Stimulated activated effector memory CD8-positive, alpha-beta T cell treated with anti-CD3 and anti-CD28 coated beads, Interleukin-12 subunit alpha, Interleukin-12 subunit beta, amount 100 ng/mL, for 72 hours (primary cell): ENCODE data around the gene MICALL2.

Experiments used
- ATAC-seq: fragments of 150-1000 bp; cut with Tn5 transposase; 2 replicates; pipeline ENCODE4 v1.10.0; 2021
- DNase-seq, 2 donors: peaks; one replicate each; pipeline ENCODE4 v3.0.0; 2021 to 2022; ENCODE audit warnings: low spot score in 2 of 2
- H3K27ac Mint-ChIP-seq: one replicate; pipeline ENCODE4 v1.8.0; 2022; ENCODE audit warnings: mild to moderate bottlenecking, mixed read lengths
- H3K36me3 Mint-ChIP-seq: one replicate; pipeline ENCODE4 v1.8.0; 2022; ENCODE audit warnings: mild to moderate bottlenecking, mixed read lengths
- H3K4me1 Mint-ChIP-seq: one replicate; pipeline ENCODE4 v1.8.0; 2022; ENCODE audit warnings: mixed read lengths
- H3K4me3 Mint-ChIP-seq: one replicate; pipeline ENCODE4 v1.8.0; 2022; ENCODE audit warnings: mild to moderate bottlenecking, mixed read lengths
- H3K9me3 Mint-ChIP-seq: one replicate; pipeline ENCODE4 v1.8.0; 2022; ENCODE audit warnings: mixed read lengths

Gene MICALL2

DNA sequence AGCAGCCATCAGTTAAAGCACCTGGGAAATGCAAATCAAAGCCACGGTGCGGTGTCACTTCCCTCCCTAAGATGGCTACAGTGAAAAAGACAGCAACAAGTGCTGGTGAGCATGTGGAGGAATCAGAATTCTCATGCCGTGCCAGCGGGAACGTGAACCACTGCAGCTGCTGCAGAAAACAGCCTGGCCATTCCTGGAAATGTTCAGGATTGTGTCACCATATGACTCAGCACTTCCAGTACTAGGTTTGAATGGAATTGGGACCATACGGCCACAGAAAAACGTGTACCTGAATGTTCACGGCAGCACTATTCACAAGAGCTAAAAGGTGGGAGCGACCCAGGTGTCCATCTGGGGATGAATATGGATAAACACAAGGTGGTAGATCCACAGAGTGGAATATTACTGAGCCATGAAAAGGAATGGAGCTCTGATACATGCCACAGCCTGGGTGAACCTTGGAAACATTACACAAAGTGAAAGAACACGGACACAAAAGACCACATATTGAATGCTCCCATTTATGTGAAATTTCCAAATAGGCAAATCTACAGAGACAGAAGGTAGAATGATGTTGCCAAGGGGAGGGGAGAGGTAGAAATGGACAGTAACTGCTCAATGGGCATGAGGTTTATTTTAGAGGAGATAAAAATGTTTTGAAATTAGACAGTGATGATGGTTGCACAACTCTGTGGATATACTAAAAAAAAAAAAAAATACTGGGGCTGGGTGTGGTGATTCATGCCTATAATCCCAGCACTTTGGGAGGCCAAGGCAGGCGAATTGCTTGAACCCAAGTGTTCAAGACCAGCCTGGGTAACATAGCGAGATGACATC is 61.6 kb downstream of the MICALL2 start:
- no peaks in the 10 kb centered on the region for H3K9me3 Mint-ChIP-seq
- no peaks in the 10 kb centered on the region for H3K4me1 Mint-ChIP-seq
- H3K27ac Mint-ChIP-seq, result no peak overlapping the region
- H3K4me3 Mint-ChIP-seq, result no peak overlapping the region
- no peaks in the 10 kb centered on the region for H3K36me3 Mint-ChIP-seq
- no peak for DNase-seq
- no peak for ATAC-seq

DNA sequence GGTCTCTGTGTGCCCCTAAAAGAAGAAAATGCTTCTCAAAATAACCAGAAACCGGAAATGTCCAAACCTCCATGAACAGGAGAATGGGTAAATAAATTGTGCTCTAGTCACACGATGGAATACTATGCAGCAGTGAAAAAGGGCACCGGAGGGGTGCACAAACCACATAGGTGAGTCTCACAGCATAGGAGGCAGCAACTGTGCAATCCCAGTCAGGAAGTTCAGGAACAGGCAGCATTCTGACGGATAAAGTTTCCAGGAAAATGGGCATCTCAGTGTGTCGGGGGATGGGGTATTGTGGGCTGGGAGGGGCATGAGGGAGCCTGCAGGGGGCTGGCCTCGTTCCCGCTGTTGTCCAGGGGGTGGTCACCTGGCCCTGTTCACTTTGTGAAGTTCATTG is 63.1 kb downstream of the MICALL2 start:
- Mint-ChIP-seq H3K36me3 (no peaks in the 10 kb centered on the region), H3K9me3 (no peaks in the 10 kb centered on the region)

DNA sequence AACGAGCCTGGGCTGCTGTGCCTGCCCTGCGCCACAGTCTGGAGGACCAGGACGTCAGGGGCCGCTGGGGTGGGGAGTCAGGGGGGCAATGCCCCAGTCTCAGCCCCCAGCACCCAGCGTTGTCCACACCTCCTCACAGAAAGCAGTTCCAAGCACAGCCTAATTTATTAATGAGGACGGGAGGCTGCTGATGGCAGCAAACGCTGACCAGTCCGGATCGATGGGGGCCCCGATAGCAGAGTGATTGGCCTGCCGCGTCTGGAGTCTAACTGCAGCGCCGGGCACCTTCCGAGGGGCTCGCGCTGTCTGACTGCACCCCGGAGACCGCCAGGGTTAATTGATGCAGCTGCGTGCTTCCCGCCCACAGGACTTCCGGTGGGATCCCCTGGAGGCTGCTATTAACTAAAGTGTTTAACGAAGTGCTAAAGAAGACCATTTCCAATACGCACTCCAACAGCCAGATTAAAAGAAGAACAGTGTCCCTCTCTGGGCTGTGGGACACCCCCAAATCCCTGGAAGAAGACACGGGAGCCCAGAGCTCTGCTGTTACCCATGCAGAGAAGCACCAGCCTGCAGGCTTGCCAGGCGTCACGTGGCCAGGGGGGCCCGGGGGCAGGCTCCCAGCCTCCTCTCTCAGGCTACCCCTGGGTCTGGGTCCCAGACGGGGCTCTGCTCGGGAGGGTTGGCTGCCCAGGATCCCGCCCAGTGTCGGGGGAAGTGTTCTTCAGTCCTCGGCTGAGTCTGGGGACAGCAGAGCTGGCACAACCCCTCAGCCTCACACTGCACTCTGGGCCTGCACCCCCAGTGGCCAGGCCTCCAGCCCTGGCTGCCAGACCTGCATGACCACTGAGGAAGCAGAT is 63.8 kb downstream of the MICALL2 start:
- no peaks in the 10 kb centered on the region for H3K4me1 Mint-ChIP-seq
- ATAC-seq (no peak), DNase-seq (no peak)
- no peak overlapping the region for H3K4me3 Mint-ChIP-seq
- no peaks in the 10 kb centered on the region for H3K9me3 Mint-ChIP-seq
- H3K36me3 Mint-ChIP-seq, result no peaks in the 10 kb centered on the region
- H3K27ac Mint-ChIP-seq, result no peak overlapping the region

More for the DNA sequence above, 63.1 kb downstream of the MICALL2 start:
- no peaks in the 10 kb centered on the region for H3K4me1 Mint-ChIP-seq
- no peak for DNase-seq
- no peak overlapping the region for H3K27ac Mint-ChIP-seq
- ATAC-seq, result no peak
- H3K4me3 Mint-ChIP-seq, result no peak overlapping the region

DNA sequence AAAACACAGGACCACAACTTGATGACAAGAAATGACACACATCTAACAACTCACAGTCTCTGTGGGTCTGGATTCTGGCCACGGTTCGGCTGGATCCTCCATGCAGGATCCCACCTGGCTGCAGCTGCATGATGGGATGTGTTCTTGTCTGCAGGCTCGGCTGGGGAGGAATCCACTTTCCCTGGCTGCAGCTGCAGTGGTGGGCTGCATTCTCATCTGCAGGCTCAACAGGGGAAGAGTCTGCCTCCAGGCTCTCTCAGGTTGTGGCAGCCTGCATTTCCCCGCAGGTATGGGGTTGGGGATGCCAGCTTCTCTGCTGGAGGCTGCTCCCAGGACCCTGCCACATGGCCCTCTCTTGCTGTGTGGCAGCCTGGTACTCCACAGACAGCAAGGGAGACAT is 64.9 kb downstream of the MICALL2 start:
- Mint-ChIP-seq H3K27ac (no peak overlapping the region), H3K4me3 (no peak overlapping the region), H3K4me1 (no peaks in the 10 kb centered on the region), H3K9me3 (no peaks in the 10 kb centered on the region), H3K36me3 (no peaks in the 10 kb centered on the region)
- ATAC-seq, result no peak
- no peak for DNase-seq

DNA sequence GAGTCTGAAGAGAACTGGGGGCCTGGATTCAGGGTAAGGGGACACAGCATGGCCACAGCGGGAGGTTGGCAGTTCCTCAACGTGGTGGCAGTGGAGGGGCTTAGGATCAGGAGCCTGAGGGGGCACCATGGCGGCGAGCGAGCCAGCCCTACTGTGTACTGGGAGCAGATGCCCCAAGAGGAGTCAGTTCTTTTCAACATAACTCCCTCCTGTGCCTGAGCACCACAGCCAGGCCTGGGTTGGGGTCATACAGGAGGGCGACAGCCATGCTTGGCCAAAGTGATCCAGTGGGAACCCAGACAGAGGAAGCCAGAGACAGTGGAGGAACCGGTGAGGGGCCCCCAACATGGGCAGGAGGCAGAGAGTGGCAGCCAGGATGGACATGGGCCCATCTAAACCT is 65.8 kb downstream of the MICALL2 start:
- ATAC-seq (no peak), DNase-seq (no peak)
- Mint-ChIP-seq H3K27ac (no peak overlapping the region), H3K4me3 (no peak overlapping the region), H3K9me3 (no peaks in the 10 kb centered on the region), H3K36me3 (no peaks in the 10 kb centered on the region), H3K4me1 (no peaks in the 10 kb centered on the region)

DNA sequence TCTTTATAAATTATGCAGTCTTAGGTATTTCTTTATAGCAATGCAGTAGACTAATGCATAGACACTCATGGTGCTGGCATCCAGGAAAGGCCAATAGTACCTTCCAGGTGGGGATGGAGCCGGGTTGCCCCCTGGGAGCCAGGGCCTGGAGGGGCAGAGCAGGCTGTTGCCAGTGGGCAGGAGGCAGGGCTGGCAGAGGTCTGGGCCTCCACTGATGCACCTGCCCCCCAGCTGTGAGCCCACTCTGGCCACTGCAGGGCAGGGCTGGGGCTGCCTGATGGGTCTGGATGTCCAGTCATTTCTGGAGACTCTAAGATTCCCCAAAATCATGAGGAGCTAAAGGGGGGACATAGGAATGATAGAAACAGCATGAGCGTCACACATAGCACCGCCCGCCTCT is 66.7 kb downstream of the MICALL2 start:
- H3K4me3 Mint-ChIP-seq, result no peak overlapping the region
- no peaks in the 10 kb centered on the region for H3K4me1 Mint-ChIP-seq
- no peaks in the 10 kb centered on the region for H3K36me3 Mint-ChIP-seq
- no peak overlapping the region for H3K27ac Mint-ChIP-seq
- ATAC-seq (no peak), DNase-seq (no peak)
- H3K9me3 Mint-ChIP-seq, result no peaks in the 10 kb centered on the region

DNA sequence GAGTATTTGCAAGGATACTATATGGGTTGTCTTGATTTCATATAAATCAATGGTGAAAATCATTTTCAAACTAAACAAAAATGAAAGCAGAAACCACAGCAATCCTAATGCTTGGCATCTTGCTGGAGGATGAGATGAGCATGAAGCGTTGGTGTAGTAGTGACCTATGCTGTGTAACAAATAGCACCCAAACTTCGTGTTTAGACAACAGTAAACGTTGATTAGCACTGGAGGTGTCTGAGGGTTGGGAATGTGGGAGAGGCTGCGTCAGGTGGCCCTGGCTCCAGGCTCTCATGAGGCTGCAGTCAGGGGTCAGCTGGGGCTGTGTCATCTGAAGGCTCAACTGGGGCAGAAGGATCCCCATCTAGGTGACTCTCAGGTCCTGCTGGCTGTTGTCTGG is 67.8 kb downstream of the MICALL2 start:
- no peaks in the 10 kb centered on the region for H3K4me1 Mint-ChIP-seq
- no peak overlapping the region for H3K4me3 Mint-ChIP-seq
- H3K9me3 Mint-ChIP-seq, result no peaks in the 10 kb centered on the region
- no peak for DNase-seq
- no peak for ATAC-seq
- H3K36me3 Mint-ChIP-seq, result no peaks in the 10 kb centered on the region
- H3K27ac Mint-ChIP-seq, result no peak overlapping the region

DNA sequence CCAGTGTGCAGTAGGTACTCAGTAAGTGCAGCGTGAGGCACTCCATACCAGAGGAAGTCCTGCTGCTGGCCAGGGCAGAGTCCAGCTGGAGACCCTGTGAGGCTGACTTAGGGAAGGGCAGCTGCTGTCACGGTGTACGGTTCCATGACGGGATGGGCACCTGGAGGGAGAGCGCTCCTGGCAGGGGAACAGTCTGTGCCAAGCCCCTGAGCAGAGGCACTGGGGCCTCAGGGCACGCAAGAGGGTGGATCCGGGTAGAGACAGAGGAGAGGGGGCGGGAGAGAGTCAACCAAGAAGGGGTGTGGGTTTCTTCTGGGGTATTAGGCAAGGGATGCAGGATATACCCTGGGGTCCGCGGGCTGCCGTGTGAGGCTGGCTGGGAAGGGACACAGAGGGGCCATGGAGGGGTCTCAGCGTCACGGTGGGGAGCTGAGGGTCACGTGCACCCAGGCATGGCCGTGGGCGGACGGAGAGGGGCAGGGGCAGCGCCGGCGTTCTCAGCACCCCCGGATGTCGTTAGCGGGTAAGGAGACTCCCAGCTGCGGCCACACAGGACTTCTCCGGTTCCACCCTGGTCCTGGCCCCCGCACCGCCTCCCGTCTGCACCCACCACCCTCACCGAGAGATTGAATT is 70.5 kb downstream of the MICALL2 start:
- Mint-ChIP-seq H3K36me3 (no peaks in the 10 kb centered on the region), H3K27ac (no peak overlapping the region), H3K9me3 (no peaks in the 10 kb centered on the region), H3K4me1 (peaks cover 7% of the 10 kb centered on the region), H3K4me3 (no peak overlapping the region)
- ATAC-seq (no peak), DNase-seq (no peak)

DNA sequence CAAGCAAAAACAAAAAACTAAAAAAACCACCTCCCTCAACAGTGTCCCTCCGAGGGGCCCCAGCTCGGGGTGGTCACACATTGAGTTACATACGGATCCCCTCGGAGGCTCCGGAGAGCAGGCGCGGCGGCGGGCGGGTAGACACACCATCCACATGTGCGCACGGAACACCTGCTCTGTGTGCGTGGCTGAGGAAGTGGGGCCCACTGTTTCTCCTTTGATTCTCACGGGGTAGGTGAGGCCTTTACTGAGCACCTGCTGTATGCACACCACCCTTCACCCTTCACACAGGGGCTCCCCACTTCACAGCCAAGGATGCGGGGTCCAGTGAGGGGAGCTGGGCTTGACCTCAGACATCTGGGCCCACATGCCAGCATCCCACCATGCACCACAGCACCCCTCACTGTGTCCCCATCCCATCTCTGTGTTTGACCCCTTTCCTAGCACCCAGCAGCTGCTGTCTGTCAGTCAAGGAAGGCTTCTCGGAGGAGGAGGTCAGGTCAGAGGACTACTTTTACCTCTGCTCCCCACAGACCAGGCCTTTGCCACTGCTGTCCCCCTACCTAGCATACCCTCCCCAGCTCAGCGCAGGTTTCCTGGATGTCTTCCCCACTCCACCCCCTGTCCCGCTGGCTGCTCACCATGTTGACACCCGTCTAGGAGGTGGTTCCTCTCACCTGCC is 71.1 kb downstream of the MICALL2 start:
- no peak overlapping the region for H3K4me3 Mint-ChIP-seq
- no peaks in the 10 kb centered on the region for H3K9me3 Mint-ChIP-seq
- H3K4me1 Mint-ChIP-seq, result peaks cover 7% of the 10 kb centered on the region
- no peaks in the 10 kb centered on the region for H3K36me3 Mint-ChIP-seq
- no peak for DNase-seq
- ATAC-seq, result no peak
- no peak overlapping the region for H3K27ac Mint-ChIP-seq

DNA sequence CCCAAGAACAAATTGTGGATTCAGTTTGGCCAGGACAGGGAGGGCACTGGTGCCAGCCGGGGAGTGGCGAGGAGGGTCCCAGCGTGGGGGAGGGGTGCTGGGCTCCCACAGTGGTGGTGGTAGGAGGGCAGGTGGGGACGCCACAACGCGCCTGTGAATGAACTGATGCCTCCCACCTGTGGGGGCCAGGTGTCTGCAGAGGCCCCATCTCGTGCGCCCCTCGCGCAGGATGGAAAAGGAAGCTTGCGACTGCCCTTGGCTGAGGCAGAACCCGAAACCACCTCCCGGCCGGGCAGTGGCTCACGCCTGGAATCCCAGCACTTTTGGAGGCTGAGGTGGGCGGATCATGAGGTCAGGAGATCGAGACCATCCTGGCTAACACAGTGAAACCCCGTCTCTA is 72.0 kb downstream of the MICALL2 start:
- DNase-seq (no peak), ATAC-seq (no peak)
- H3K4me1 Mint-ChIP-seq, result peaks cover 7% of the 10 kb centered on the region
- no peaks in the 10 kb centered on the region for H3K9me3 Mint-ChIP-seq
- no peaks in the 10 kb centered on the region for H3K36me3 Mint-ChIP-seq
- H3K4me3 Mint-ChIP-seq, result no peak overlapping the region
- H3K27ac Mint-ChIP-seq, result no peak overlapping the region

DNA sequence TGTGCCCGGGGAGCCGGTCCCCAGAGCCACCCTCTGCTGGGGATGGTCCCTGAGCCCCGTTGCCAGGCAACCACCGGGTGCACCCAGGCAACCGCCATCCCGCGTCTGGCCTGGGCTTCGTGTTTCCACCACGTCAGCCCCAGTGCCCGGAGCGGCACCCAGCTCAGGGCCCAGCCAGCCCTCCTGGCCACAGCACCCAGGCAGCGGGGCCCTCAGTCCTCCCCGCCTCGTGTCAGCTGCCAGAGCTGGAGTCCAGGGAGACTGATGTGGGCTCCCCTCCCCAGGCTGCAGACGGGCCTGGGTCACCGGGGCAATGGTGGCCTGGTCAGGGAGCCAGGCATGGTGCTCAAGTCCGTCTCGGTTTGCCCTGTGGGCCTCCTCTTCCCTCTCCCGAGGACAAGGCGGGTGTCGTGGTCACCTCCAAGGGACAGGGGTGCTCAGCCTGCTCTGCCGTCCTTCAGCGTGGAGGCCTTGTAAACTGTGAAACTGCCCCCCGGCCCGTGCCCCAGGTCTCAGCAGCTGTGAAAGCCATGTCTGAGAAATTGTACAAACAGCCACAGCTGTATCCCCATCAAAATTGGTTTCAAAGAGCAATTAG is 72.5 kb downstream of the MICALL2 start:
- Mint-ChIP-seq H3K27ac (no peak overlapping the region), H3K9me3 (no peaks in the 10 kb centered on the region), H3K36me3 (no peaks in the 10 kb centered on the region), H3K4me1 (peaks cover 7% of the 10 kb centered on the region), H3K4me3 (no peak overlapping the region)
- ATAC-seq, result no peak
- no peak for DNase-seq

DNA sequence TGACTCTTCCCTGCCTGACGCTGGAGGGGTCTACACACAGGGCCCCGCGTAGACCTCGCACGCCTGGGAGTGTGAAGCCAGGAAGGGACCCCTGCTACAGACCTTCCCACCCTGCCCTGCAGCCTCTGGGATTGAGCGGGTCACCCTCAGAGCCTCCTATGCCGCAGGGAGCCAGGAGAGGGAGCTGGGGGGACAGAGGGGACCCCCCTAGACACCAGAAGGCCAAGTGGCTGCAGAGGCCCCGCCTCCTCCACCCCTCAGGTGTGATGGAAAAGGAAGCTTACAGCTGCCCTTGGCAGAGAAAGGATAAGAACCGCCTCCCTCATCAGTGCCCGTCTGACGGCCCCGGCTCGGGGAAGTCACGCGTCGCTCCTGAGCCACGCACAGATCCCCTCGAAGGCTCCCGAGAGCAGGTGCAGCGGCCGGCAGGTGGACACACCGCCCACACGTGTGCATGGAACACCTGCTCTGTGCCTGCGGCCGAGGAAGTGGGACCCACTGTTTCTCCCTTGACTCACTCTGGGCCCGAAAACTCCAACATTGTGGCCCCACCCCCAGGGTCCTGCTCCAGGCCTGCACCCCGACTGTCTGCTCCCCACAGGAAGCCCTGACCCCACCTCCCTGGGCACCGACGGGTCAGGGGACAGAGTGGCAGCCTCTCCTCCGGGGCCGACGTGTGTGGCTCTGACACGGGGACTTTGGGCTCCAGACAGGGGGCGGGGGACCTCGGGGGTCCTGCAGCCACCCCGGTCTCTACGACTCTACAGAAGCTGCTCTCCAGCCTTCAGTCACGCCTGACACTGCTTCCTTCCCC is 73.3 kb downstream of the MICALL2 start:
- no peaks in the 10 kb centered on the region for H3K36me3 Mint-ChIP-seq
- ATAC-seq (no peak), DNase-seq (no peak)
- H3K9me3 Mint-ChIP-seq, result no peaks in the 10 kb centered on the region
- peaks cover 7% of the 10 kb centered on the region for H3K4me1 Mint-ChIP-seq
- H3K4me3 Mint-ChIP-seq, result no peak overlapping the region
- H3K27ac Mint-ChIP-seq, result no peak overlapping the region

DNA sequence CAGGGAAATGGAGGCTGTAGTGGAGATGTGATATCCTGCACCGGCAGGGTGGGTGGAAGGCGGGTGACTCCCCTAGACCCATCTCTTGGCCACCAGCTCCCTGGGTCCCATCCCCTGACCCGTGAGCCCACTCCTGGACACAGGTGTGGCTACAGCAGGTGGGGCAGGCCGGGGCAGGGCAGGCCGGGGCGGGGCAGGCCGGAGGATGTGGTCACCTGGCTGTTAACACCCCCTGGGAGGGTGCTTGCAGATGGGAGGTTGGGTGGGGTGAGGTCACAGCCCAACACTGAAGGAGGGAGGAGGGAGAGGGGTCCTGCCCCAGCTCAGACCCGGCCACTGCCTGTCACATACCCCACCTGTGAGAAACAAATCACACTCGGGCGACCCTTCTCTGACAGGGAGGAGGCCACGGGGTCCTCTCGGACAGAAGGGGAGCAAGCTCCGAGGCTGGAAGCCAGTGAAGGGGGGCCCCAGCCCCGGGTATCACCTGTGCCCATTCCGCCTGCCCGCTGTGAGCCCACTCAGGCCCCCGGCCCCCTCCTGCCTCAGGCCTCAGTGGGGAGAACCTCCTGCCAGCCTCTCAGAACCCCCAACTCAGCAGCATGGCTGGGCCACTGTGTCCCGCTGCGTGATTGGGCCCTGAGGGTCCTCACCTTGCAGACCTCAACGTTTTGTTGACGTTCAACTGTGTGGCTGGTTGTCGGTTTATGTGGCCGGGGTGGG is 74.0 kb downstream of the MICALL2 start:
- ATAC-seq (no peak), DNase-seq (no peak)
- no peak overlapping the region for H3K4me3 Mint-ChIP-seq
- H3K27ac Mint-ChIP-seq, result no peak overlapping the region
- H3K4me1 Mint-ChIP-seq, result peaks cover 7% of the 10 kb centered on the region
- H3K36me3 Mint-ChIP-seq, result no peaks in the 10 kb centered on the region
- H3K9me3 Mint-ChIP-seq, result no peaks in the 10 kb centered on the region
